CD4-positive, alpha-beta T cell (primary cell): ENCODE measurements around the gene PTPRE. TPM values are rescaled to one million over a fixed set of nuclear protein-coding genes. Genes with fewer than 3 reads are reported as not detected.

ENCODE experiments used
- ATAC-seq: fragments of 200-7000 bp; cut with Tn5 transposase; one replicate; pipeline ENCODE4 v1.10.0; 2022; ENCODE audit warnings: mild to moderate bottlenecking; ENCODE audit not compliant: poor library complexity
- CTCF ChIA-PET: fragments of 350-600 bp; sonication (Branson Sonifier 250); formaldehyde crosslinking; loops from one replicate; lab custom pipeline; 2021; ENCODE audit warnings: antibody characterized with exemption, inconsistent platforms; lab: Charles Lee
- POLR2A ChIA-PET: fragments of 350-600 bp; sonication (Branson Sonifier 250); formaldehyde crosslinking; loops from one replicate; lab custom pipeline; 2021; ENCODE audit warnings: antibody characterized with exemption, inconsistent platforms; lab: Charles Lee
- DNase-seq, 14 experiments: peaks; one replicate each; pipeline ENCODE4 v3.0.0-alpha.2; 2013 to 2020; ENCODE audit warnings: mixed read lengths in 2 of 14
- H3K27ac ChIP-seq, 2 donors: one replicate each; pipeline versions ENCODE4 v1.5.1 to v1.7.0; 2013; ENCODE audit warnings: low read length in 2 of 2, low read depth in 1 of 2, mild to moderate bottlenecking in 1 of 2
- H3K27me3 ChIP-seq, 2 experiments: 1 replicate in 1 of 2; 2 replicates in 1 of 2; pipeline versions ENCODE4 v1.6.1 to v1.7.0; 2013; ENCODE audit warnings: low read length in 2 of 2, control low read depth in 1 of 2, mild to moderate bottlenecking in 1 of 2, moderate library complexity in 1 of 2; ENCODE audit not compliant: insufficient read depth in 2 of 2, control insufficient read depth in 1 of 2
- H3K36me3 ChIP-seq: one replicate; pipeline ENCODE4 v1.6.1; 2013; ENCODE audit warnings: low read length, control low read depth; ENCODE audit not compliant: insufficient read depth
- H3K4me1 ChIP-seq: one replicate; pipeline ENCODE4 v1.6.1; 2013; ENCODE audit warnings: low read length, control low read depth; ENCODE audit not compliant: insufficient read depth
- H3K4me3 ChIP-seq: one replicate; pipeline ENCODE4 v1.5.1; 2013; ENCODE audit warnings: mild to moderate bottlenecking, low read length, moderate library complexity
- H3K9me3 ChIP-seq, 2 experiments: 1 replicate in 1 of 2; 2 replicates in 1 of 2; pipeline versions ENCODE4 v1.6.1 to v1.7.0; 2013; ENCODE audit warnings: low read length in 2 of 2, mild to moderate bottlenecking in 2 of 2, control low read depth in 1 of 2, moderate library complexity in 1 of 2; ENCODE audit not compliant: control insufficient read depth in 1 of 2, insufficient read depth in 1 of 2
- H3K27ac Mint-ChIP-seq: one replicate; pipeline ENCODE4 v1.8.0; 2020; ENCODE audit warnings: mixed read lengths
- H3K27me3 Mint-ChIP-seq: one replicate; pipeline ENCODE4 v1.8.0; 2021; ENCODE audit warnings: mixed read lengths
- H3K36me3 Mint-ChIP-seq: one replicate; pipeline ENCODE4 v1.8.0; 2021; ENCODE audit warnings: low read depth, mixed read lengths
- H3K4me1 Mint-ChIP-seq: one replicate; pipeline ENCODE4 v1.8.0; 2021; ENCODE audit warnings: low read depth, mixed read lengths
- H3K4me3 Mint-ChIP-seq: one replicate; pipeline ENCODE4 v1.8.0; 2020; ENCODE audit warnings: mild to moderate bottlenecking, mixed read lengths
- H3K9me3 Mint-ChIP-seq: one replicate; pipeline ENCODE4 v1.8.0; 2020; ENCODE audit warnings: mixed read lengths
- CTCF ChIP-seq: fragments of 200-600 bp; IDR thresholded peaks from one replicate; pipeline ENCODE4 v1.8.0; 2022; ENCODE audit warnings: antibody characterized with exemption, mild to moderate bottlenecking
- intact Hi-C, 2 experiments: fragments of 100-400 bp; cut with DNase I in 1 of 2; cut with micrococcal nuclease in 1 of 2; formaldehyde crosslinking; loops; one replicate each; pipeline versions ENCODE4 v1.15.1 to v1.9.0; 2023 to 2025; cut with DNase I, micrococcal nuclease
- total RNA-seq, 174 experiments: library from RNA in 2 of 174; stranded (reverse) in 2 of 174; gene quantifications; one replicate each; pipeline ENCODE4 v1.2.3 and lab custom pipeline; 2021 to 2026

Gene PTPRE
- total RNA-seq, 2 experiments from 2014 or later = 47.6 to 55.1 TPM

DNA sequence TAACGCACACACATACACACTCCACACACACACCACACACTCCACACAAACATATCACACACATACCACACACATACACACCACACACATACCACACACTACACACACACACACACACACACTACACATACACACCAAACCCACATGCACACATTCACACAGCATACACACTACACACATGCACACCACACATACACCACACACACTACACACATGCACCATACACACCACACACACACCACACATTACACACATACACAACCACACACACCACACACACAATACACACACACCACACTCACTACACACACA, 153.0 kb downstream of the PTPRE start:
- DNase-seq (no peak), ATAC-seq (no peak)
- CTCF ChIA-PET = interaction anchor here (2.0 kb wide), 1 partner anchor 24 kb away, joined by 5 read pairs; no protein-coding TSS in a partner anchor
- Histone ChIP-seq H3K36me3 (peaks cover 59% of the 10 kb centered on the region), H3K27me3 (no peaks in the 10 kb centered on the region), H3K4me3 (no peak overlapping the region), H3K4me1 (peaks cover 47% of the 10 kb centered on the region), H3K27ac (no peak overlapping the region), H3K9me3 (peaks cover 0 to 5% of the 10 kb centered on the region in 2 experiments)
- H3K4me3 Mint-ChIP-seq = no peak overlapping the region
- TF ChIP-seq CTCF = no peak
- no peaks in the 10 kb centered on the region for H3K9me3 Mint-ChIP-seq
- POLR2A ChIA-PET = interaction anchor here (3.4 kb wide), 1 partner anchor 13 kb away, joined by 14 read pairs; no protein-coding TSS in a partner anchor
- peaks cover 55% of the 10 kb centered on the region for H3K4me1 Mint-ChIP-seq
- H3K27me3 Mint-ChIP-seq = no peaks in the 10 kb centered on the region
- intact Hi-C loops = no loop called here
- H3K27ac Mint-ChIP-seq = no peak overlapping the region
- peaks cover 77% of the 10 kb centered on the region for H3K36me3 Mint-ChIP-seq

GRCh38 chr10:128060341-128061250, 153.7 kb downstream of the PTPRE start:
- H3K4me3 Mint-ChIP-seq = no peak overlapping the region
- DNase-seq = no peak

More at GRCh38 chr10:128060341-128061250, 153.7 kb downstream of the PTPRE start:
- CTCF ChIA-PET = interaction anchor here (2.0 to 3.4 kb wide), 2 partner anchors 13 to 25 kb away, joined by 5 to 24 read pairs; no protein-coding TSS in a partner anchor
- peaks cover 53% of the 10 kb centered on the region for H3K4me1 ChIP-seq
- peaks cover 0 to 5% of the 10 kb centered on the region in 2 experiments for H3K9me3 ChIP-seq
- no peaks in the 10 kb centered on the region for H3K27me3 ChIP-seq
- peaks cover 57% of the 10 kb centered on the region for H3K4me1 Mint-ChIP-seq
- H3K36me3 Mint-ChIP-seq = peaks cover 77% of the 10 kb centered on the region
- intact Hi-C loops = no loop called here
- TF ChIP-seq CTCF = no peak
- H3K9me3 Mint-ChIP-seq = no peaks in the 10 kb centered on the region
- POLR2A ChIA-PET = interaction anchor here (3.4 to 4.5 kb wide), 2 partner anchors 13 kb away, joined by 14 to 112 read pairs; no protein-coding TSS in a partner anchor
- no peak overlapping the region for H3K27ac Mint-ChIP-seq
- H3K36me3 ChIP-seq = peaks cover 53% of the 10 kb centered on the region
- no peak overlapping the region for H3K27ac ChIP-seq
- H3K27me3 Mint-ChIP-seq = no peaks in the 10 kb centered on the region
- no peak overlapping the region for H3K4me3 ChIP-seq
- ATAC-seq = no peak
